Measurements from ENCODE around the gene PDCD4. TPM values are rescaled to one million over a fixed set of nuclear protein-coding genes. Genes with fewer than 3 reads are reported as not detected.
A peak's percentile ranks its signal among the peaks of the same experiment; 100 is the strongest.

The PDCD4 gene
- total and polyA plus RNA-seq, 2 of the 13 experiments (the other 11 are each of a cell fraction or from before 2014, with no cell fraction given) = 22.8 to 56.2 TPM

DNA sequence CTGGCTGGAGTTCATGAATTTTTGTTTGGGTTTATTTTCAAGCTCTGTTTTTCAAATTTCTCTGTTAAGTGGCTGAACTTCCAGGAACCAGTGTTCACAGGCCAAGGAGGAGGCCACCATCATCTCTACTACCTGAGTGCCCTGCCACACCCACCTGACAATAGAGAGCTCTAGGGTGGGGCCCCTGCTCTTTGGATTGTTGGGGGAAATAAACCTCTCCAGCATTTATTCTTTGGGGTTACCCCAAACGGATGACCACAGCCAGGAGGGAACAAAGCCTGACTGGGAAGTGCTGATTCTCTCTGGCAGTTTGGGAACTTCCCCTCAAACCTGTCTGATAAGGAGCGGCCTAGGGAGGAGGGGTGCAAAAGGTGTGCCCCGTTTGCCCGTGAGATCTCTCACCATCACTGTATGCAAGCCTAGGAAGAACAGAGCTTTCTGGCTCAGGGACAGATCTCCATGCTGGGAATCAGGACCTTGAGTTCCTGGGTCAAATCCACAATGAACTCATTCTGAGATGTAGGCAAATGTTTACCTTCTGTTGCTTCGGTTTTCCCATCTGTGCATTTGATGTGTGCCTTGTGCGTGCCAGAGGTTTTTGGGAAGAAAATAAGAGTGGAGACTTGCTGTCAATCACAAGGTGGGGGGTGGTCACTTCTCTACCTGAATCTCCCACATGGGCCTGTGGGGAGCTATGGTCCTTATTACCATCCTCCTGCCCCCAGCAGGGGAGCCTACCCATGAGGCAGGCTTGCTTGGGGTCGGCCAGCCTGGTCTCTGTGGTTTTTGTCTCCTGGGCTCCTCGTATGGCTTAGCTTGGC is 27.7 kb upstream of the PDCD4 start (continued):
- TF ChIP-seq, protein P1, sequence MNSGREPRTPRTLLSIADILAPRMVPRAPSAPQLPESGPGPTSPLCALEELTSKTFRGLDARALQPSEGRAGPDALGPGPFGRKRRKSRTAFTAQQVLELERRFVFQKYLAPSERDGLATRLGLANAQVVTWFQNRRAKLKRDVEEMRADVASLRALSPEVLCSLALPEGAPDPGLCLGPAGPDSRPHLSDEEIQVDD (CRISPR knock-in tag; IDR thresholded peaks at IDR 0.05; ENCODE audit: borderline replicate concordance) = no peak
- TF ChIP-seq ZBTB7B (CRISPR knock-in tag; IDR thresholded peaks at IDR 0.05) (peak; percentile 32; the same call in 1 of the 2 replicates), FIP1L1 (IDR thresholded peaks at IDR 0.05; ENCODE audit: borderline replicate concordance, insufficient read depth, low read depth, low read length) (no peak), FOXO1 (CRISPR knock-in tag; IDR thresholded peaks at IDR 0.05) (peak; percentile 75; the same call in 1 of the 2 replicates), FOXA3 (CRISPR knock-in tag; IDR thresholded peaks at IDR 0.05) (peak; percentile 86), MEIS2 (CRISPR knock-in tag; IDR thresholded peaks at IDR 0.05) (peak; percentile 86), SOX13 (IDR thresholded peaks at IDR 0.05) (no peak), SOX13 (CRISPR knock-in tag; conservative IDR thresholded peaks at IDR 0.05 in 1 of 2, IDR thresholded peaks at IDR 0.05 in 1 of 2) (peak in 1 of 2 experiments; percentile 83; a peak in 2 of 4 replicates), NR2F1 (CRISPR knock-in tag; IDR thresholded peaks at IDR 0.05) (peak in 1 of 2 experiments; percentile 40; a peak in 1 of 4 replicates)
- TF ChIP-seq, protein P2, sequence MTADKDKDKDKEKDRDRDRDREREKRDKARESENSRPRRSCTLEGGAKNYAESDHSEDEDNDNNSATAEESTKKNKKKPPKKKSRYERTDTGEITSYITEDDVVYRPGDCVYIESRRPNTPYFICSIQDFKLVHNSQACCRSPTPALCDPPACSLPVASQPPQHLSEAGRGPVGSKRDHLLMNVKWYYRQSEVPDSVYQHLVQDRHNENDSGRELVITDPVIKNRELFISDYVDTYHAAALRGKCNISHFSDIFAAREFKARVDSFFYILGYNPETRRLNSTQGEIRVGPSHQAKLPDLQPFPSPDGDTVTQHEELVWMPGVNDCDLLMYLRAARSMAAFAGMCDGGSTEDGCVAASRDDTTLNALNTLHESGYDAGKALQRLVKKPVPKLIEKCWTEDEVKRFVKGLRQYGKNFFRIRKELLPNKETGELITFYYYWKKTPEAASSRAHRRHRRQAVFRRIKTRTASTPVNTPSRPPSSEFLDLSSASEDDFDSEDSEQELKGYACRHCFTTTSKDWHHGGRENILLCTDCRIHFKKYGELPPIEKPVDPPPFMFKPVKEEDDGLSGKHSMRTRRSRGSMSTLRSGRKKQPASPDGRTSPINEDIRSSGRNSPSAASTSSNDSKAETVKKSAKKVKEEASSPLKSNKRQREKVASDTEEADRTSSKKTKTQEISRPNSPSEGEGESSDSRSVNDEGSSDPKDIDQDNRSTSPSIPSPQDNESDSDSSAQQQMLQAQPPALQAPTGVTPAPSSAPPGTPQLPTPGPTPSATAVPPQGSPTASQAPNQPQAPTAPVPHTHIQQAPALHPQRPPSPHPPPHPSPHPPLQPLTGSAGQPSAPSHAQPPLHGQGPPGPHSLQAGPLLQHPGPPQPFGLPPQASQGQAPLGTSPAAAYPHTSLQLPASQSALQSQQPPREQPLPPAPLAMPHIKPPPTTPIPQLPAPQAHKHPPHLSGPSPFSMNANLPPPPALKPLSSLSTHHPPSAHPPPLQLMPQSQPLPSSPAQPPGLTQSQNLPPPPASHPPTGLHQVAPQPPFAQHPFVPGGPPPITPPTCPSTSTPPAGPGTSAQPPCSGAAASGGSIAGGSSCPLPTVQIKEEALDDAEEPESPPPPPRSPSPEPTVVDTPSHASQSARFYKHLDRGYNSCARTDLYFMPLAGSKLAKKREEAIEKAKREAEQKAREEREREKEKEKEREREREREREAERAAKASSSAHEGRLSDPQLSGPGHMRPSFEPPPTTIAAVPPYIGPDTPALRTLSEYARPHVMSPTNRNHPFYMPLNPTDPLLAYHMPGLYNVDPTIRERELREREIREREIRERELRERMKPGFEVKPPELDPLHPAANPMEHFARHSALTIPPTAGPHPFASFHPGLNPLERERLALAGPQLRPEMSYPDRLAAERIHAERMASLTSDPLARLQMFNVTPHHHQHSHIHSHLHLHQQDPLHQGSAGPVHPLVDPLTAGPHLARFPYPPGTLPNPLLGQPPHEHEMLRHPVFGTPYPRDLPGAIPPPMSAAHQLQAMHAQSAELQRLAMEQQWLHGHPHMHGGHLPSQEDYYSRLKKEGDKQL (CRISPR knock-in tag; IDR thresholded peaks at IDR 0.05; ENCODE audit: low read depth) = 0 out of 2 replicates have a peak, but pooled peaks have one; percentile 25
- TF ChIP-seq, protein P3, sequence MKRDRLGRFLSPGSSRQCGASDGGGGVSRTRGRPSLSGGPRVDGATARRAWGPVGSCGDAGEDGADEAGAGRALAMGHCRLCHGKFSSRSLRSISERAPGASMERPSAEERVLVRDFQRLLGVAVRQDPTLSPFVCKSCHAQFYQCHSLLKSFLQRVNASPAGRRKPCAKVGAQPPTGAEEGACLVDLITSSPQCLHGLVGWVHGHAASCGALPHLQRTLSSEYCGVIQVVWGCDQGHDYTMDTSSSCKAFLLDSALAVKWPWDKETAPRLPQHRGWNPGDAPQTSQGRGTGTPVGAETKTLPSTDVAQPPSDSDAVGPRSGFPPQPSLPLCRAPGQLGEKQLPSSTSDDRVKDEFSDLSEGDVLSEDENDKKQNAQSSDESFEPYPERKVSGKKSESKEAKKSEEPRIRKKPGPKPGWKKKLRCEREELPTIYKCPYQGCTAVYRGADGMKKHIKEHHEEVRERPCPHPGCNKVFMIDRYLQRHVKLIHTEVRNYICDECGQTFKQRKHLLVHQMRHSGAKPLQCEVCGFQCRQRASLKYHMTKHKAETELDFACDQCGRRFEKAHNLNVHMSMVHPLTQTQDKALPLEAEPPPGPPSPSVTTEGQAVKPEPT (CRISPR knock-in tag; IDR thresholded peaks at IDR 0.05; ENCODE audit: low read depth) = no peak
- TF ChIP-seq, protein P4, sequence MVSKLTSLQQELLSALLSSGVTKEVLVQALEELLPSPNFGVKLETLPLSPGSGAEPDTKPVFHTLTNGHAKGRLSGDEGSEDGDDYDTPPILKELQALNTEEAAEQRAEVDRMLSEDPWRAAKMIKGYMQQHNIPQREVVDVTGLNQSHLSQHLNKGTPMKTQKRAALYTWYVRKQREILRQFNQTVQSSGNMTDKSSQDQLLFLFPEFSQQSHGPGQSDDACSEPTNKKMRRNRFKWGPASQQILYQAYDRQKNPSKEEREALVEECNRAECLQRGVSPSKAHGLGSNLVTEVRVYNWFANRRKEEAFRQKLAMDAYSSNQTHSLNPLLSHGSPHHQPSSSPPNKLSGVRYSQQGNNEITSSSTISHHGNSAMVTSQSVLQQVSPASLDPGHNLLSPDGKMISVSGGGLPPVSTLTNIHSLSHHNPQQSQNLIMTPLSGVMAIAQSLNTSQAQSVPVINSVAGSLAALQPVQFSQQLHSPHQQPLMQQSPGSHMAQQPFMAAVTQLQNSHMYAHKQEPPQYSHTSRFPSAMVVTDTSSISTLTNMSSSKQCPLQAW (CRISPR knock-in tag; IDR thresholded peaks at IDR 0.05) = peak; percentile 37; the same call in 1 of the 2 replicates
- TF ChIP-seq, protein P5, sequence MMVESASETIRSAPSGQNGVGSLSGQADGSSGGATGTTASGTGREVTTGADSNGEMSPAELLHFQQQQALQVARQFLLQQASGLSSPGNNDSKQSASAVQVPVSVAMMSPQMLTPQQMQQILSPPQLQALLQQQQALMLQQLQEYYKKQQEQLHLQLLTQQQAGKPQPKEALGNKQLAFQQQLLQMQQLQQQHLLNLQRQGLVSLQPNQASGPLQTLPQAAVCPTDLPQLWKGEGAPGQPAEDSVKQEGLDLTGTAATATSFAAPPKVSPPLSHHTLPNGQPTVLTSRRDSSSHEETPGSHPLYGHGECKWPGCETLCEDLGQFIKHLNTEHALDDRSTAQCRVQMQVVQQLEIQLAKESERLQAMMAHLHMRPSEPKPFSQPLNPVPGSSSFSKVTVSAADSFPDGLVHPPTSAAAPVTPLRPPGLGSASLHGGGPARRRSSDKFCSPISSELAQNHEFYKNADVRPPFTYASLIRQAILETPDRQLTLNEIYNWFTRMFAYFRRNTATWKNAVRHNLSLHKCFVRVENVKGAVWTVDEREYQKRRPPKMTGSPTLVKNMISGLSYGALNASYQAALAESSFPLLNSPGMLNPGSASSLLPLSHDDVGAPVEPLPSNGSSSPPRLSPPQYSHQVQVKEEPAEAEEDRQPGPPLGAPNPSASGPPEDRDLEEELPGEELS (CRISPR knock-in tag; IDR thresholded peaks at IDR 0.05) = peak; percentile 85
- TF ChIP-seq, protein P6, sequence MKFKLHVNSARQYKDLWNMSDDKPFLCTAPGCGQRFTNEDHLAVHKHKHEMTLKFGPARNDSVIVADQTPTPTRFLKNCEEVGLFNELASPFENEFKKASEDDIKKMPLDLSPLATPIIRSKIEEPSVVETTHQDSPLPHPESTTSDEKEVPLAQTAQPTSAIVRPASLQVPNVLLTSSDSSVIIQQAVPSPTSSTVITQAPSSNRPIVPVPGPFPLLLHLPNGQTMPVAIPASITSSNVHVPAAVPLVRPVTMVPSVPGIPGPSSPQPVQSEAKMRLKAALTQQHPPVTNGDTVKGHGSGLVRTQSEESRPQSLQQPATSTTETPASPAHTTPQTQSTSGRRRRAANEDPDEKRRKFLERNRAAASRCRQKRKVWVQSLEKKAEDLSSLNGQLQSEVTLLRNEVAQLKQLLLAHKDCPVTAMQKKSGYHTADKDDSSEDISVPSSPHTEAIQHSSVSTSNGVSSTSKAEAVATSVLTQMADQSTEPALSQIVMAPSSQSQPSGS (CRISPR knock-in tag; IDR thresholded peaks at IDR 0.05) = peak; percentile 53; the same call in 1 of the 2 replicates
